AG04449 (cell line): ENCODE measurements around the gene ZKSCAN3.
A peak's percentile ranks its signal among the peaks of the same experiment; 100 is the strongest.

ENCODE experiments used
- CTCF ChIA-PET: fragments of 350-600 bp; formaldehyde crosslinking; extraction: SDS; loops from one replicate; lab custom pipeline; 2021; ENCODE audit warnings: antibody characterized with exemption; lab: Yijun Ruan, JAX
- POLR2A ChIA-PET: fragments of 400-600, 350-600 bp; formaldehyde crosslinking; extraction: SDS; loops from one replicate; lab custom pipeline; 2020; ENCODE audit warnings: antibody characterized with exemption, inconsistent platforms; lab: Yijun Ruan, JAX
- DNase-seq: peaks from one replicate; pipeline ENCODE4 v3.0.0-alpha.2; 2010; ENCODE audit warnings: low read depth, low spot score
- H3K4me3 ChIP-seq: 2 replicates; pipeline ENCODE4 v1.5.1; 2011; ENCODE audit warnings: low read depth, mild to moderate bottlenecking, control low read depth, low read length
- TF ChIP-seq, protein P1 (sequence below): IDR thresholded peaks from one replicate; pipeline ENCODE4 v1.5.1; 2011; ENCODE audit warnings: mild to moderate bottlenecking, moderate library complexity, low read length, control low read depth, inconsistent platforms; ENCODE audit not compliant: insufficient read depth; ENCODE audit errors: missing control alignments

The ZKSCAN3 gene

GRCh38 chr6:28340310-28341095 lies 9.2 kb upstream of the ZKSCAN3 start:
- CTCF ChIA-PET, result interaction anchor here (2.6 kb wide), 1 partner anchor 15 kb away, joined by 12 read pairs; no protein-coding TSS in a partner anchor
- H3K4me3 ChIP-seq, result no peak overlapping the region
- POLR2A ChIA-PET, result no interaction called here
- TF ChIP-seq, protein P1, sequence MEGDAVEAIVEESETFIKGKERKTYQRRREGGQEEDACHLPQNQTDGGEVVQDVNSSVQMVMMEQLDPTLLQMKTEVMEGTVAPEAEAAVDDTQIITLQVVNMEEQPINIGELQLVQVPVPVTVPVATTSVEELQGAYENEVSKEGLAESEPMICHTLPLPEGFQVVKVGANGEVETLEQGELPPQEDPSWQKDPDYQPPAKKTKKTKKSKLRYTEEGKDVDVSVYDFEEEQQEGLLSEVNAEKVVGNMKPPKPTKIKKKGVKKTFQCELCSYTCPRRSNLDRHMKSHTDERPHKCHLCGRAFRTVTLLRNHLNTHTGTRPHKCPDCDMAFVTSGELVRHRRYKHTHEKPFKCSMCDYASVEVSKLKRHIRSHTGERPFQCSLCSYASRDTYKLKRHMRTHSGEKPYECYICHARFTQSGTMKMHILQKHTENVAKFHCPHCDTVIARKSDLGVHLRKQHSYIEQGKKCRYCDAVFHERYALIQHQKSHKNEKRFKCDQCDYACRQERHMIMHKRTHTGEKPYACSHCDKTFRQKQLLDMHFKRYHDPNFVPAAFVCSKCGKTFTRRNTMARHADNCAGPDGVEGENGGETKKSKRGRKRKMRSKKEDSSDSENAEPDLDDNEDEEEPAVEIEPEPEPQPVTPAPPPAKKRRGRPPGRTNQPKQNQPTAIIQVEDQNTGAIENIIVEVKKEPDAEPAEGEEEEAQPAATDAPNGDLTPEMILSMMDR, result no peak
- DNase-seq, result no peak

DNA sequence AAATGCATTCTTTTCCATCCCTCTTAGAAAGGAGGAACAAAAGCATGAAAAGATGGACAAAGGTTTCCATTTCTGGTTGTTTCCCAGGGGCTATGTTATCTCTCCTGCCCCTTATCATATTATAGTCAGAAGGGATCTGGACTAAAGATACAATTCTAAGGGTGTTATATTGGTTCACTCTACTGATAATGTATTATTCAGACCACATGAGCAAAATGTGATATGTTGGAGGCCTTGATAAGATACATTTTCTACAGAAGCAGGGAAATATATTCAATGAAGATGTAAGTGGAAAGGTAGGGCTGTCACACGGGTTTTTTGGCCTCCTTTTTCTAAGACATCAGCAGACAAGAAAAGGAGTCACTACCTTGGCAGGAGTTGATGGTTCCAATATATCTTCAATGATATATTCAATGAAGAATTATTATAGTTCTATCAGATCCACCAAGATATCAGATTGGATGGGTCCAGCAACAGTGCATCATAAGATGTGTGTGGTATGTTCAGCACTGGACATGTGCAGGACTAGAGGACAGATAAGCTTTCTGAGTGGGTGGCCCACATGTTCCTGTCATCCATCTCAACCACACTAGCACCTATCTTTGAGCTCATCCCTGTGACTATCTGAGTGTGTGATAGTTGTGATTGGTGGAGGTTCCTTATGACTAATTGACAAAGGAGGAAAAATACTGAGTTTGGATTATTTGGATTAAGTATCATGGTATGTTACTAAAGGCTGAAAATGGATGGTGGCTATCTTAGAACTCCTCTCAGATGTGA lies 5.7 kb upstream of the ZKSCAN3 start:
- ChIA-PET POLR2A (no interaction called here), CTCF (no interaction called here)
- no peak for DNase-seq
- H3K4me3 ChIP-seq, result no peak overlapping the region
- TF ChIP-seq, protein P1, result no peak

DNA sequence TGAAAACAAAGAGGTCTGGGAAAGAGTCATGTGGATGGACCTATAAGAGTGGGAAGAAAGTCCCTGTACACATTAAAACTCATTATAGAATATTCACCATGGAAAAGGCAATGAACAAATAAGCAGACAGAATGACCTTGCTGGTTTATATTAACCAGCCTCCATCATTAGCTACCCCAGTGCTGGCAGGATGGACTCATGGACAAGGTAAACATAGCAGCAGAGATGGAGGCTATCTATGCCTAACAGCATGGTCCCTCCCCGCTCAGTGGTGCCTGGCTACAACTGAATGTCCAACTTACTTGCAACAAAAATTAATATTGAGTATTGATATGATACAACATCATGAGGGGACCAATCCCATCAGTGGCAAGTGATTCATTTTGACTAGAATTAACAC lies 4.5 kb upstream of the ZKSCAN3 start:
- POLR2A ChIA-PET, result no interaction called here
- TF ChIP-seq, protein P1, result no peak

GRCh38 chr6:28347119-28347518 lies 2.6 kb upstream of the ZKSCAN3 start:
- H3K4me3 ChIP-seq, result no peak overlapping the region
- ChIA-PET POLR2A (interaction anchor here (0.6 kb wide), 1 partner anchor 11 kb away, joined by 5 read pairs; no protein-coding TSS in a partner anchor), CTCF (interaction anchor here (1.3 to 4.0 kb wide), 2 partner anchors 9 to 10 kb away, joined by 5 to 21 read pairs; no protein-coding TSS in a partner anchor)
- DNase-seq, result no peak
- TF ChIP-seq, protein P1, result no peak

More for the DNA sequence above, 4.5 kb upstream of the ZKSCAN3 start:
- CTCF ChIA-PET, result interaction anchor here (4.0 kb wide), 1 partner anchor 12 kb away, joined by 21 read pairs; no protein-coding TSS in a partner anchor
- no peak overlapping the region for H3K4me3 ChIP-seq
- no peak for DNase-seq

- no peak for DNase-seq
- CTCF ChIA-PET, result no interaction called here
- POLR2A ChIA-PET, result interaction anchor here (0.7 kb wide), 2 partner anchors 232 to 564 kb away, joined by 3 read pairs; no protein-coding TSS in a partner anchor
- TF ChIP-seq, protein P1, result no peak
- H3K4me3 ChIP-seq, result peak overlapping the region; percentile 85
These were observed 329 bp upstream of the ZKSCAN3 start for GRCh38 chr6:28349344-28349891.
